BLaER1 (cell line): ENCODE data around the gene UQCRHL.
A peak's percentile ranks its signal among the peaks of the same experiment; 100 is the strongest.
"Not testable (repeated sequence)": the region's sequence is repeated elsewhere in the genome, so short reads cannot be mapped to it uniquely, and the experiment has no call there.

Experiments used
- H3K27ac ChIP-seq: shearing (Covaris generic); formaldehyde crosslinking; 2 replicates; pipeline ENCODE4 v1.8.1; 2022
- H3K27me3 ChIP-seq: shearing (Covaris generic); formaldehyde crosslinking; 2 replicates; pipeline ENCODE4 v1.8.1; 2022
- H3K36me3 ChIP-seq: shearing (Covaris generic); formaldehyde crosslinking; 2 replicates; pipeline ENCODE4 v1.8.1; 2022
- H3K4me1 ChIP-seq: shearing (Covaris generic); formaldehyde crosslinking; 2 replicates; pipeline ENCODE4 v1.8.1; 2022
- H3K4me2 ChIP-seq: shearing (Covaris generic); formaldehyde crosslinking; 2 replicates; pipeline ENCODE4 v1.8.1; 2022
- H3K4me3 ChIP-seq: shearing (Covaris generic); formaldehyde crosslinking; 2 replicates; pipeline ENCODE4 v1.8.1; 2022
- H3K9ac ChIP-seq: shearing (Covaris generic); formaldehyde crosslinking; 2 replicates; pipeline ENCODE4 v1.8.1; 2022
- H3K9me3 ChIP-seq: shearing (Covaris generic); formaldehyde crosslinking; 2 replicates; pipeline ENCODE4 v1.8.1; 2022
- H4K20me1 ChIP-seq: shearing (Covaris generic); formaldehyde crosslinking; 2 replicates; pipeline ENCODE4 v1.8.1; 2022
- Cebpa-rat ChIP-seq: shearing (Covaris generic); IDR thresholded peaks from 2 replicates; pipeline ENCODE4 v1.8.1; 2022

Gene UQCRHL

GRCh38 chr1:15848143-15848928 is 40.9 kb upstream of the UQCRHL start:
- peak overlapping the region; percentile 92 for H3K4me2 ChIP-seq
- H4K20me1 ChIP-seq: peaks cover 37% of the 10 kb centered on the region
- peak overlapping the region; percentile 99 for H3K9ac ChIP-seq
- TF ChIP-seq Cebpa-rat: no peak
- peak overlapping the region; percentile 98 for H3K27ac ChIP-seq
- no peaks in the 10 kb centered on the region for H3K9me3 ChIP-seq
- H3K36me3 ChIP-seq: peaks cover 3% of the 10 kb centered on the region; the same call in 1 of the 2 replicates
- peaks cover 71% of the 10 kb centered on the region for H3K4me1 ChIP-seq
- no peaks in the 10 kb centered on the region for H3K27me3 ChIP-seq
- peak overlapping the region; percentile 99 for H3K4me3 ChIP-seq

- H3K9me3 ChIP-seq: no peaks in the 10 kb centered on the region
- H3K9ac ChIP-seq: peak overlapping the region; percentile 99
- H3K4me1 ChIP-seq: peaks cover 71% of the 10 kb centered on the region
- TF ChIP-seq Cebpa-rat: no peak
- no peaks in the 10 kb centered on the region for H3K27me3 ChIP-seq
- peak overlapping the region; percentile 98 for H3K27ac ChIP-seq
- peaks cover 32% of the 10 kb centered on the region for H4K20me1 ChIP-seq
- H3K36me3 ChIP-seq: no peaks in the 10 kb centered on the region
- peak overlapping the region; percentile 99 for H3K4me3 ChIP-seq
- H3K4me2 ChIP-seq: peak overlapping the region; percentile 92
These were observed 40.4 kb upstream of the UQCRHL start for GRCh38 chr1:15847893-15848142.

- Histone ChIP-seq H3K9ac (peak within 1 kb of the TSS; percentile 99), H3K9me3 (no peaks in the 10 kb centered on the region), H3K27ac (peak within 1 kb of the TSS; percentile 98), H3K36me3 (no peaks in the 10 kb centered on the region), H3K4me1 (peaks cover 71% of the 10 kb centered on the region), H3K4me2 (peak within 1 kb of the TSS; percentile 92), H3K4me3 (peak within 1 kb of the TSS; percentile 99), H4K20me1 (peaks cover 26% of the 10 kb centered on the region), H3K27me3 (no peaks in the 10 kb centered on the region)
- TF ChIP-seq Cebpa-rat: no peak; the same call in 1 of the 2 replicates
These were observed 39.8 kb upstream of the UQCRHL start, which contains the start of gene SPEN for GRCh38 chr1:15847100-15847892. TSS of gene SPEN (plus strand) at chr1:15847707. CDS start at chr1:15848068, 361 bp downstream.

DNA sequence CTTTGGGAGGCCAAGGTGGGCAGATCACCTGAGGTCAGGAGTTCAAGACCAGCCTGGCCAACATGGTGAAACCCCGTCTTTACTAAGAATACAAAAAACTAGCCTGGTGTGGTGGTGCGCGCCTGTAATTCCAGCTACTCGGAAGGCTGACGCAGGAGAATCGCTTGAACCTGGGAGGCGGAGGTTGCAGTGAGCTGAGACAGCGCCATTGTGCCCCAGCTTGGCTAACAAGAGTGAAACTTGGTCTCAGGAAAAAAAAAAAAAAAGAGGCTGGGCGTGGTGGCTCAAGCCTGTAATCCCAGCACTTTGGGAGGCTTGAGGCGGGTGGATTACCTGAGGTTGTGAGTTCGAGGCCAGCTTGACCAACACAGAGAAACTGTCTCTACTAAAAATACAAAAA is 38.6 kb upstream of the UQCRHL start:
- not testable (repeated sequence) for H3K36me3 ChIP-seq, H3K27me3 ChIP-seq, H3K9me3 ChIP-seq, H3K9ac ChIP-seq
- H3K4me2 ChIP-seq: peak overlapping the region; percentile 82
- peak overlapping the region; percentile 99 for H3K4me3 ChIP-seq
- peak overlapping the region; percentile 98 for H3K27ac ChIP-seq
- peaks cover 58% of the 10 kb centered on the region for H3K4me1 ChIP-seq
- peaks cover 15% of the 10 kb centered on the region; the same call in 1 of the 2 replicates for H4K20me1 ChIP-seq

GRCh38 chr1:15843826-15844572 is 36.5 kb upstream of the UQCRHL start:
- H3K36me3 ChIP-seq: no peaks in the 10 kb centered on the region
- no peak for TF ChIP-seq Cebpa-rat
- H3K4me3 ChIP-seq: peak overlapping the region; percentile 46
- peak overlapping the region; percentile 42; the same call in 1 of the 2 replicates for H3K27ac ChIP-seq
- peaks cover 46% of the 10 kb centered on the region for H3K4me1 ChIP-seq
- peak overlapping the region; percentile 51; the same call in 1 of the 2 replicates for H3K9ac ChIP-seq
- peak overlapping the region; percentile 82 for H3K4me2 ChIP-seq
- H4K20me1 ChIP-seq: peaks cover 8% of the 10 kb centered on the region; the same call in 1 of the 2 replicates
- no peaks in the 10 kb centered on the region for H3K27me3 ChIP-seq
- no peaks in the 10 kb centered on the region for H3K9me3 ChIP-seq

- H3K9ac ChIP-seq: no peak overlapping the region
- H4K20me1 ChIP-seq: no peaks in the 10 kb centered on the region
- H3K9me3 ChIP-seq: no peaks in the 10 kb centered on the region
- no peak overlapping the region for H3K4me3 ChIP-seq
- peaks cover 28% of the 10 kb centered on the region for H3K4me1 ChIP-seq
- no peaks in the 10 kb centered on the region for H3K36me3 ChIP-seq
- TF ChIP-seq Cebpa-rat: no peak
- no peak overlapping the region for H3K27ac ChIP-seq
- no peak overlapping the region for H3K4me2 ChIP-seq
- no peaks in the 10 kb centered on the region for H3K27me3 ChIP-seq
These were observed 31.3 kb upstream of the UQCRHL start for GRCh38 chr1:15838721-15839120.

GRCh38 chr1:15837931-15838330 is 30.5 kb upstream of the UQCRHL start:
- H3K36me3 ChIP-seq: no peaks in the 10 kb centered on the region

DNA sequence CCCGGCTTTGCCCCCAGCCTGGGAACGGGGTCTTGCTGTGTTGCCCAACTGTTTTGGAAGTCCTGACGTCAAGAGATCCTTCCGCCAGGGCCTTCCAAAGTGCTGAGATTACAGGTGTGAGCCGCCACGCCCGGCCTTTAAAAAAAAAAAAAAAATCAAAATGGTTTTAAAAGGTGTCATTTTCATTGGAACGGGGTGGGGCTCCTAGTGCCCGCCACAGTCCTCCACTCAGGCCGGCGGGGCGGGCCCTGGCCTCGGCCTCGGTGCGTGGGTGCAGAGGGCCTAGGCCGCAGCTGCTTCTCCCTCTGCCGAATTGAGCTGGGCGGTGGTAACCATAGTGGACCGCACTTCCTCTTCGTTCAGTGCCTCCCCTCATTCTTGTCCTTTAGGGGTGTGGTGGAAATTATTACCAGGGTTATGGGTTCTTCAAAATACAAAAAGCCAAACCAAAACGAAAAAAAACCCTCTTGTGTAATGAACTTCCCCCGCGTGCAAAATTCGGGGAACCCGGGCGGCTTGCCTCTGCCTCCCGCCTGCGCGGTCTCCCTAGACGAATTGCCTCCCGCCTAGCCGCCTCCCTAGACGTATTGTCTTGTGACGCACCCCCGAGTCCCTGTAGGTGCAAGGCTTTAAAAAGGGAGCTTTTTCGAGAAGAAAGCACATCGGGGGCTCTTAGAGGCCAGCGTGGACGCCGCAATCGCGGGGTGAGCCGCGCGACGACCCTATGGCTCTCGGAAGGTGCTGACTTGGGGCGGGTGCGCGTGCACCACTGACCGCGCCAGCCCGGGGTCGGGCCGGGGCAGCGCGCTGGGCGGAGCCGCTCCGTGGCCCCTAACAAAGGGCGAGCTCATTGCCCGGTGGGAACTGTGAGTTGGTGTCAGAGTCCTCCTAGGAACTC is 29.6 kb upstream of the UQCRHL start:
- no peak for TF ChIP-seq Cebpa-rat
- Histone ChIP-seq H3K27me3 (no peaks in the 10 kb centered on the region), H3K4me1 (peaks cover 30% of the 10 kb centered on the region), H4K20me1 (no peaks in the 10 kb centered on the region), H3K36me3 (no peaks in the 10 kb centered on the region), H3K4me2 (peak overlapping the region; percentile 94), H3K9me3 (no peaks in the 10 kb centered on the region), H3K9ac (no peak overlapping the region), H3K27ac (no peak overlapping the region), H3K4me3 (peak overlapping the region; percentile 78; the same call in 1 of the 2 replicates)

More at GRCh38 chr1:15837931-15838330, 30.5 kb upstream of the UQCRHL start:
- Histone ChIP-seq H3K4me2 (no peak overlapping the region), H3K4me1 (peaks cover 26% of the 10 kb centered on the region), H3K4me3 (no peak overlapping the region), H3K9ac (no peak overlapping the region), H4K20me1 (no peaks in the 10 kb centered on the region), H3K9me3 (no peaks in the 10 kb centered on the region), H3K27ac (no peak overlapping the region), H3K27me3 (no peaks in the 10 kb centered on the region)
- no peak for TF ChIP-seq Cebpa-rat

DNA sequence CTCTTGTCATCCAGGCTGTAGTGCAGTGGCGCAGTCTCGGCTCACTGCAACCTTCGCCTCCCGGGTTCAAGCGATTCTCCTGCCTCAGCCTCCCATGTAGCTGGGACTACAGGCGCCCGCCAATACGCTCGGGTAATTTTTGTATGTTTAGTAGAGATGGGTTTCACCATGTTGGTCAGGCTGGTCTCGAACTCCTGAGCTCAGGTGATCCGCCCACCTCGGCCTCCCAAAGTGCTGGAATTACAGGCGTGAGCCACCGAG is 29.0 kb upstream of the UQCRHL start:
- Histone ChIP-seq H3K27ac (peak overlapping the region; percentile 99), H3K9ac (peak overlapping the region; percentile 99), H3K4me1 (peaks cover 36% of the 10 kb centered on the region), H3K4me3 (peak overlapping the region; percentile 78), H3K4me2 (peak overlapping the region; percentile 94)
- not testable (repeated sequence) for H3K27me3 ChIP-seq, H4K20me1 ChIP-seq, H3K36me3 ChIP-seq, H3K9me3 ChIP-seq
